AG08395 (cell line): Measurements from ENCODE around the gene WDR64.

ENCODE experiments used
- DNase-seq: peaks from one replicate; pipeline ENCODE4 v3.0.0; 2012; ENCODE audit warnings: mixed read lengths, low spot score

Gene WDR64

GRCh38 chr1:241738284-241739078, 86.4 kb downstream of the WDR64 start:
- DNase-seq: no peak

DNA sequence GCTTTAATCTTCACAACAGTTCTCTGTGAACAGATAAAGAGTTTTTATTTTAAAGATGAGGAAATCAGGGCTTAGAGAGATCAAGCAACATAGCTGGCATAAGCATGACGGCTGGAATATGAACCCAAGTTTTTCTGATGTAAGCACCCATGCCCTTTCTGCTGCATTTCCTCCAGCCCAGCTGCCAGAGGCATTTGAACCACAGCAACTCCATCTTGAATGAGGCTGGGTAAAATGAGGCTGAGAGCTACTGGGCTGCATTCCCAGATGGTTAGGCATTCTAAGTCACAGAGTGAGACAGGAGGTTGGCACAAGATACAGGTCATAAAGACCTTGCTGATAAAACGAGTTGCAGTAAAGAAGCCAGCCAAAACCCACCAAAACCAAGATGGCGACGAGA, 90.0 kb downstream of the WDR64 start:
- DNase-seq: no peak

DNA sequence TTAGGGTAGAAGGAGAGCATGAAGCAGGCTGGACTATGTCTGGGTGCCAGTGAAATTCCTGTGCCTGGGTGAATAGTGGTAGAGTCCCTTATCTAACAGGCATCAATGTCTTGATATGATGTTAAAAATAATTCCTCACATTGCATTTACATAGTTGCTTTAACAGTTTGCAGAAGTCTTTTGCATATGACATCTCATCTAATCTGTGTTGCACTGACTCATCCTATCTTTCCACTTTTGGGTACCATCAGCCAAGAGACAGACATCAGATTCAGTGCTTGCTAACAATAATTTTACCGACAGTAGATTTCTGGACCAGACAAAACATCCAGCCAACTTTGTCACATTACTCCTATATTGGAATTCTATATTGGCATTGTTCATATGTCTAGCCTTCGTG, 92.5 kb downstream of the WDR64 start:
- DNase-seq: no peak

DNA sequence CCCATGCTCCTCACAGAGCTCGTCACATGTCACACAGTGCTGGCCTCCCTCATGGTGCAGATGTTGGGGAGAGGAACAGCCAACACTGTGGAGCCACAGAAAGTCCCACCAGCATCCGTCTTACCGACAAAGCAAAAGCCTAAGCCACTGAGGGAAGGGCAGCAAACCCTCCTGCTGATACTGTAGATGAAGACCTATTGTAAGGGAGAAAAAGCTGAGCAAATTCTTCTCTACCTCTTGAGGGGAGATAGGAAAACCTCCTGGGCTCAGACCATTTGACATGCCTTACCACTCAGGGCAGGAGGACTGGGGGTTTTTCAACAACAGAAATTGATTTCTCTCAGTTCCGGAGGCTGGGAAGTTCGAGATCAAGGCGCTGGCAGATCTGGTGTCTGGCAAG, 95.9 kb downstream of the WDR64 start:
- no peak for DNase-seq

- DNase-seq: peak; percentile 5
These were observed 97.2 kb downstream of the WDR64 start for GRCh38 chr1:241749041-241749944.

DNA sequence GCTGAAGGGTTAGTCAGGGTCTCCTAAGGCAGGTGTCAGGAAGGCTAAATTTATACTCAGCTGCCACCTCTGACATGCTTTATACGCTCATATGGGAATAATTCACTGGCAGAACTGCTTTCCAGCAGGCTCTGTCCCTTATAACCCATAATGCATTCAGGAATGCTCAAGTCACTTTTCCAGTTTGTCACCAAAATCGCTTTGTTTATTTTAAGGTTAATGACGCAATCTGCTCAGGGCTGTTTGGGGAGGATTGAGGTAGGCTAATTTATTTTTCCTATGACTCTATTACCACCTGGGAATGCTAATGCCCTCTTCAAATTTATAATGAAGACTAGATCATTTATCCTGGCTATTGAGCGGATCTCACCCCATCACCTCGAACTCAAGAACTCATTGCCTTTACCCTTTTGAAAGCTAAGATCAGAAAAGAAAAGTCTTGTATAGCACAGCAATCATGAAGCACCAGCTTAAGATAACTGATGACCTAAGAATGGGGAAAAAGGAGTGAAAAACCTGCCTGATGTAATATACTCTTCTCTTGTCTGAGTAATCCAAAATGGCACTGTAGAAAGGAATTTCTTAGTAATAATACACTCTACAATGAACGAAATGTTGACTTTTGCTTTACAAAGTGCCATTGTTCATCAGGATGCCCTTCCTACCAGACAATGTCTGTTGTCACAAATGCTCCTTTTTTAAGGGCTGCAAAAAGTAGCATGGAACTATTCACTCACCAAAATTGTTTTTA, 98.0 kb downstream of the WDR64 start:
- no peak for DNase-seq

GRCh38 chr1:241751524-241751923, 99.4 kb downstream of the WDR64 start:
- DNase-seq: no peak

DNA sequence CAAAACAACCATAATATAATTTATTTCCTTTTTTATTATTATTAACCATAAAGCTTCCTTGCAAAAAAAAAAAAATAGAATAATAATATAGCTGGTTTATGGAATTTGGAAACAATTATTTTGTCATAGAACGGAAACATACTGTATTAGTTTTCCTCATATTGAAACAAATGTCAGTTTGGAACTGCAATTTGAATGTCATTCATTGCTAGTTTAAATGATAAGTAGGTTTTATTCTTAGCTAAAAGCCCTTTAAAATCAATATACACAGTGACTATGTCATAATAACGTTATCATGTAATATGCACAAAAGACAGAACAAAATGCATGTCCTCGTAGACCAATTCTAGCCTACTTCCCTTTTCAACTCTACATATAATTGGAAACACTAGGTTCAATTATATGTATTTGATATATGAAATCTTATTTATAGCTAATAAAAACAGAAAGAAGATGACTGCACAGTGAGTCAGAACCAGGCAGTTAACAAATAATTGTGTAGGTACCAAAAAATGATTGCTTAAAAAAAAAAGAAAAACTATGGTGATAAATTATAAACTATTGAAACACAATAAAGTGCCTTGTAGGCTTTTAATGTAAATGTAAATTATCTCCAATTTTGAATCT, 110.7 kb downstream of the WDR64 start:
- DNase-seq: no peak

DNA sequence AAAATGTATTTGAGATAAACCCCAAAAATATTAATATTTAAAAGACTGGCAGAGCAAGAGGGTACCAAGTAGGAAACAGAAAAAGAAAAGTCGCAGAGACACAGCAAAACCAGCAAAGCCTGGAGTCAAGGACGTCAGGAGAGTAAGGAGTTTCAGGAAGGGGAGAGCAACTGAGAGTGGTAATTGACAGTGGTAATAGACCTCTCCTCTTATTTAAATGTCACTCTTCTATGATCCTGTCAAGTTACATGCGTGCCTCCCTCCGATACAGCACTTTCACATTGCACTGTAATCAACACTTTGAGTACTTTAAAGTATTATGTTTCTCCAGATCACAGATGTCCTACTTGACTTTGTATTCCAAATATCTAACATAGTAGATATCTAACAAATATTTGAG, 113.3 kb downstream of the WDR64 start:
- no peak for DNase-seq

GRCh38 chr1:241767737-241768136, 115.7 kb downstream of the WDR64 start:
- DNase-seq: no peak

GRCh38 chr1:241770115-241770514, 118.0 kb downstream of the WDR64 start:
- no peak for DNase-seq

GRCh38 chr1:241771117-241771516, 119.0 kb downstream of the WDR64 start:
- no peak for DNase-seq

DNA sequence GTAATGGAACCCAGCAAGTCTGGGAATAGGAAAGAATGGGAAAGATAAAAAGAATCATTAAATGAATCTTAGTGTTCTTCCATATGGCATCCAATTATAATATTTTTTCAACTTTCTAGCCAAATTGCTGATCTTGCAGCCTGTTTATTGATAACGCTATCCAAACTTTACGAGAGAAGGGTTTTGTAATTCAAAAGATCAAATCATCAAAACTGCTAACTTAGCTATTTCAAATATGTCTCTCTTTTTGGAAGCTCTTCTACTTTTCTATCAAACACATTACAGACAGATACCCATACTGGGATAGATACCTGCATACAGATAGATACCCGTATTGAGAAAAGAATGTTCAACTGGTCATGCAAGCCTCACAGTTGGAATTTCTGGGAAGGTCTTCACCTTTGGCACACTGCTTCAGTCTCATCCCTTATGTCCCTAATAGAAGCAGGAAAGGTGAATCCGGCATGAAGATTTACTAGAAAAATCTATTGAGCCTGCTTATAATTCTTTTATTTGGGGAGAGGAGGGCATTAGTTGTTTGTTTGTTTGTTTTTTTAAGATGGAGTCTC, 120.9 kb downstream of the WDR64 start:
- DNase-seq: no peak

DNA sequence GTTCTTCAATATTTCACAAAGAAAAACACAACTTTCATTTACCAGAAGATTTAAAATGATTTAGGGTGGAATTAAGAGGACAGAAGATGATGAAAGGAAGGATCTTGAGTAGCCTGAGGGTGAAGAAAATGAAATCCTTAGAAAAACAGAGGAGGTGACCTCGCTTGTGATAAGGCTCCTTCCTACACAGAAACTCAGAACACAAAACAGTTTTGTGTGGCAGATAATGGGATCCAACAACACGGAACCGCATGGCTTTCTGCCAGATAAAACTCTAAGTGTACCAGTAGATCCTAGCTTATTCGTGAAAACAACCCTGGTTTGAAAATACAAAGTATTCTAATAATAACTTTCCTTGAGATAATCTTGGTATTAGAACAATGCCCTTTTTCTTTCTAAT, 121.9 kb downstream of the WDR64 start:
- DNase-seq: no peak

- DNase-seq: no peak
These were observed 122.9 kb downstream of the WDR64 start for GRCh38 chr1:241775021-241775420.

DNA sequence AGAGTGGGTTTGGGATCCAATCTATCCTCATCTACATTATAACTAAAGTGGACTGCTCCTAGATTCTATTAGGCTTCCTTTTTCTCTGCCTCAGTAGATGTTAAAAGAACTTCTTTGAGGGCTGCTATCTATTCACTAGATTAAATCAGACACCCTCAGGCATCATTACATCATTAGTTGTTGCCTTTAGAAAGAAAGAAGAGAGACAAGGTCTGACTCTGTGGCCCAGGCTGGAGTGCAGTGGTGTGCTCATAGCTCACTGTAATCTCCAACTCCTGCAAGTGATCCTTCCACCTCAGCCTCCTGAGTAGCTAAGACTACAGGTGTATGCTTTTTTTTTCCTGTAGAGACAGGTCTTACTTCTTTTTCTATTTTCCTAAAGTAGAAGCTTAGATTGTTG, 124.8 kb downstream of the WDR64 start:
- DNase-seq: no peak

DNA sequence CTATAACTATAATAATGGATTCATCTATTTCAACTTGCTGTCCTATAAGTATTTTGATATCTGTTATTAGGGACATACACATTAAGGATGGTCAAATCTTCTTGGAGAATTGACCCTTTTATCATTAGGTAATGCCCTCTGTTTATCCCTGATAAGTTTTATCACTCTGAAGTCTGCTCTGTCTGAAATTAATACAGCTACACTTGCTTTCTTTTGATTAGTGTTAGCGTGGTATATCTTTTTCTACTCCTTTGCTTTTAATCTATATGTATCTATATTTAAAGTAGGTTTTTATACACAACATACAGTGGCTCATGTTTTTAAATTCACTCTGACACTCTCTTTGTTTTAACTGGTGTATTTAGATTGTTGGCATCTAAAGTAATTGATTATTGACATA, 126.0 kb downstream of the WDR64 start:
- no peak for DNase-seq

DNA sequence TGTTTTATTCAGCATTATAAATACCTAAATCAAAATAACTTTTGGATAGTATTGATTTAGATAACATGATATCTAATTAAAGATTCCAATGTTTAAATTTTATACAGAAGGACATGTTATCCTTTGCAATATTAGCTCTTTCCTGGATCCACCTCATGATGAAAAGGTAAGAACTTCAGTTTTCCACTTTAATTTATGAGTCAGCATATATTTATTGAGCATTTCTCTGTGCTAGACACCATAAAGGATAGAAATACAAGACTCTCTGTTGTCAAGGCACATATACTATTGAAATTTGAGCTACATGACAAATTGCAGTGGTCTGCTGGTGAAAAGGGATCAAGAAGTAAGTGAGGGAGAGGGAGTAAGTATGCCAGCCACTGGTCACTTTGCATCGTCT, 127.8 kb downstream of the WDR64 start:
- no peak for DNase-seq

GRCh38 chr1:241782396-241782795, 130.3 kb downstream of the WDR64 start:
- DNase-seq: no peak

DNA sequence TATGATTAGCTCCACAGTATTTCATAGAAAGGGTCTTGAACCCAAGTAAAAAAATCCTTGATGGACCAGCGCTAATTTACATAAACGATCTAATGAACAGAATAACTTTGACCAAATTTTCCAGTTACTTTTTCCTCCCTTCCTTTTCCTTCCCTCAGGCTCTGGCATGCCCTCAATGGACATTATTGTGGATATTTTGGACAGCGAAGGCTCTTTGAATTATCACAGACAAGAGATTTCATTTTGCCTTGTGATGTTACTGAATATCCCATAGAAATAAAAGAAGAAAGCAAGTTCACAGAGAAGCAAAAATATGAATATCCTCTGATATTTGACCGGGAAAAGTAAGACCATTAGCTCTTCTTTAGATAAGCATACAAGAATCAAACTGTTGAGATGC, 135.6 kb downstream of the WDR64 start:
- DNase-seq: no peak

DNA sequence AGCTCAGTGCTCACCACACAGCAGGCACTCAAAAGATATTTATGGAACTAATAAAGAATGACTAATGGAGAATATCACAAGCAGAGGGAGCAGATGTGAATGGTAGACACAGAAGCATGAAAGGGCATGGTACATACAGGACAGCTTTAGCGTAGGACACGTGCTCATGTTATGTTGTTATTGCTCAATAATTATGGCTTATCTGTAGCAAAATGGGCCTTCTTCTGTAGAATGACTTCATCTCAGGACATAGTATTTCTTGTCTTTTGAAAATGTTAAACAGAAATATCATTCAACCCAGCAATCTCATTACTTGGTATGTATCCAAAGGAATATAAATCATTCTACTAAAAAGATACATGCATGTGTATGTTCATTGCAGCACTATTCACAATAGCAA, 137.0 kb downstream of the WDR64 start:
- no peak for DNase-seq

- DNase-seq: no peak
These were observed 147.3 kb downstream of the WDR64 start for GRCh38 chr1:241799416-241799815.
